Stomach (tissue), 9 donors: ENCODE data around the gene SPINK5. TPM values are rescaled to one million over a fixed set of nuclear protein-coding genes. Genes with fewer than 3 reads are reported as not detected.

ENCODE experiments used
- DNase-seq, 2 donors: peaks; one replicate each; pipeline versions ENCODE4 v3.0.0 to v3.0.0-alpha.2; 2013 to 2019
- H3K27ac ChIP-seq, 5 donors: fragments of 200-600 bp in 4 of 5; sonication (generic) in 4 of 5; one replicate each; pipeline ENCODE4 v1.5.1; 2013 to 2019; ENCODE audit warnings: mild to moderate bottlenecking in 1 of 5, moderate library complexity in 1 of 5
- H3K27me3 ChIP-seq, 3 donors: fragments of 200-600 bp; sonication (generic); one replicate each; pipeline ENCODE4 v1.5.1; 2017 to 2019; ENCODE audit warnings: mixed run types in 1 of 3
- H3K36me3 ChIP-seq, 4 donors: fragments of 200-600 bp; sonication (generic); 1 replicate in 3 of 4; 2 replicates in 1 of 4; pipeline ENCODE4 v1.5.1; 2016 to 2019
- H3K4me1 ChIP-seq, 4 donors: fragments of 200-600 bp; sonication (generic); one replicate each; pipeline ENCODE4 v1.5.1; 2016 to 2019
- H3K4me3 ChIP-seq, 4 donors: fragments of 200-600 bp; sonication (generic) in 3 of 4; one replicate each; pipeline ENCODE4 v1.5.1; 2016 to 2019; ENCODE audit warnings: mild to moderate bottlenecking in 1 of 4
- H3K9me3 ChIP-seq, 4 donors: fragments of 200-600 bp; sonication (generic); one replicate each; pipeline ENCODE4 v1.5.1; 2016 to 2019
- EP300 ChIP-seq: sonication (generic); formaldehyde crosslinking; IDR thresholded peaks from one replicate; pipeline ENCODE4 v1.6.1; 2017; ENCODE audit warnings: antibody characterized with exemption
- POLR2A ChIP-seq, 4 donors: fragments of 450-650 bp; IDR thresholded peaks; one replicate each; pipeline ENCODE4 v1.6.1; 2016; ENCODE audit warnings: antibody characterized with exemption in 4 of 4, control low read depth in 2 of 4, mild to moderate bottlenecking in 1 of 4, moderate library complexity in 1 of 4
- POLR2AphosphoS5 ChIP-seq, 3 donors: sonication (generic); formaldehyde crosslinking; IDR thresholded peaks; one replicate each; pipeline ENCODE4 v1.6.1; 2016; ENCODE audit warnings: antibody characterized with exemption in 3 of 3
- WGBS, 5 donors: extraction: QIAGEN DNeasy Blood & Tissue Kit in 3 of 5; methylation state at CpG; one replicate each; pipeline versions ENCODE4 v1.1.5 to v1.1.7; 2013 to 2018; 5-methylcytosine and 5-hydroxymethylcytosine counted together
- intact Hi-C: fragments of 100-400 bp; cut with DNase I; formaldehyde crosslinking; loops from one replicate; pipeline ENCODE4 v1.15.1; 2023; ENCODE audit warnings: low total_unique reads
- polyA plus RNA-seq, 3 donors: library from polyadenylated mRNA; stranded (reverse); fragments of 200-250 nt; gene quantifications; one replicate each; pipeline ENCODE4 v1.2.3, GENCODE V29; 2013
- total RNA-seq, 5 donors: library from RNA; depleted of rRNA; stranded (reverse); fragments of >200 nt; gene quantifications; one replicate each; pipeline versions ENCODE4 v1.1.0 to v1.2.3, GENCODE V29; 2014 to 2016
- TF ChIP-seq, protein P1 (sequence below), 7 experiments: fragments of 450-650 bp in 4 of 7; fragments of 200-600 bp in 3 of 7; sonication (generic) in 3 of 7; IDR thresholded peaks; one replicate each; pipeline ENCODE4 v1.5.1; 2016 to 2019; ENCODE audit warnings: antibody characterized with exemption in 7 of 7, control low read depth in 2 of 7, mild to moderate bottlenecking in 1 of 7
- donor health status: healthy with polysubstance abuse.
- donor health status: Bipolar disorder and iron deficiency.
- donor health status: healthy.

SPINK5 gene
- total and polyA plus RNA-seq, 8 donors, result 0.45 to 117 (median 2.3) TPM; not detected in 1

DNA sequence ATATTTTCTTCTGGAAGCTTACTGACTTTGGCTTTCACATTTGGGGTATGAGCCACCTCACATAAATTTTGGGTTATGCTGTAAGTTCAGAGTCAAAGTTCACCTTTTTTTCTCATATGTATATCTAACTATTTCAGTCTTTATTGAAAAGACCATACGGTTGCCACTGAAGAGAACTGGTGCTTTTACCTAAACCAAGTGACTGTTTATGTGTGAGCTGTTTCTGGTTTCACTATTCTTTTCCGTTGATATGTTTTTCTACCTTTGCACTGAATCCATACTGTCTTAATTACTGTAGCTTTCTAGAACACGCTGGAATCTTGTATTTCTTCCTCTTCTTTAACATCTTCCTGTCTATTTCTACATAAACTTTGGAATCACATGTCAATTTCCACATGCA, 36.3 kb upstream of the SPINK5 start:
- intact Hi-C loops, result no loop called here
- no peaks in the 10 kb centered on the region for H3K27me3 ChIP-seq
- DNase-seq, result no peak
- no peak for TF ChIP-seq EP300
- no peak for TF ChIP-seq POLR2A (IDR thresholded peaks at IDR 0.05)
- no peak for TF ChIP-seq POLR2AphosphoS5 (IDR thresholded peaks at IDR 0.05)
- TF ChIP-seq, protein P1, sequence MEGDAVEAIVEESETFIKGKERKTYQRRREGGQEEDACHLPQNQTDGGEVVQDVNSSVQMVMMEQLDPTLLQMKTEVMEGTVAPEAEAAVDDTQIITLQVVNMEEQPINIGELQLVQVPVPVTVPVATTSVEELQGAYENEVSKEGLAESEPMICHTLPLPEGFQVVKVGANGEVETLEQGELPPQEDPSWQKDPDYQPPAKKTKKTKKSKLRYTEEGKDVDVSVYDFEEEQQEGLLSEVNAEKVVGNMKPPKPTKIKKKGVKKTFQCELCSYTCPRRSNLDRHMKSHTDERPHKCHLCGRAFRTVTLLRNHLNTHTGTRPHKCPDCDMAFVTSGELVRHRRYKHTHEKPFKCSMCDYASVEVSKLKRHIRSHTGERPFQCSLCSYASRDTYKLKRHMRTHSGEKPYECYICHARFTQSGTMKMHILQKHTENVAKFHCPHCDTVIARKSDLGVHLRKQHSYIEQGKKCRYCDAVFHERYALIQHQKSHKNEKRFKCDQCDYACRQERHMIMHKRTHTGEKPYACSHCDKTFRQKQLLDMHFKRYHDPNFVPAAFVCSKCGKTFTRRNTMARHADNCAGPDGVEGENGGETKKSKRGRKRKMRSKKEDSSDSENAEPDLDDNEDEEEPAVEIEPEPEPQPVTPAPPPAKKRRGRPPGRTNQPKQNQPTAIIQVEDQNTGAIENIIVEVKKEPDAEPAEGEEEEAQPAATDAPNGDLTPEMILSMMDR (IDR thresholded peaks at IDR 0.05), result no peak
- H3K4me3 ChIP-seq, result no peak overlapping the region
- H3K9me3 ChIP-seq, result no peaks in the 10 kb centered on the region
- no peak overlapping the region for H3K27ac ChIP-seq
- 67 to 82% (median 79%) methylated on average over 3 of the region's 3 CpGs for WGBS, 5 donors
- no peaks in the 10 kb centered on the region for H3K4me1 ChIP-seq
- H3K36me3 ChIP-seq, result no peaks in the 10 kb centered on the region

DNA sequence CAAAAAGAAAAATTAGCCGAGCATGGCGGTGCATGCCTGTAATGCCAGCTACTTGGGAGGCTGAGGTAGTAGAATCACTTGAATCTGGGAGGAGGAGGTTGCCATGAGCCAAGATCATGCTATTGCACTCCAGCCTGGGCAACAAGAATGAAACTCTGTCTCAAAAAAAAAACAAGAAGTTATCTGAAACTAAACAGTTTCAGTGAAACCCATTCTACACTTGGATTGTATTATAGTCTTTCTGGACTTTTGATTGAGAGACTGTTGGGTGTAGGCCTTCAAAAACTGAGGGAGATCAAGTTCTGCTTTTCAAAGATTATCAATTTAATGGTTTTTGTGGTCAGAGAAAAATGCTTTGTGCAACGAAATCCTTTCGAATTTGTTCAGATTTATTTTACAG, 34.6 kb upstream of the SPINK5 start:
- H3K27ac ChIP-seq, result no peak overlapping the region
- 76 to 85% (median 81%) methylated on average over 4 of the region's 4 CpGs for WGBS, 5 donors
- intact Hi-C loops, result no loop called here
- H3K9me3 ChIP-seq, result no peaks in the 10 kb centered on the region
- H3K36me3 ChIP-seq, result no peaks in the 10 kb centered on the region
- TF ChIP-seq EP300 (no peak), POLR2AphosphoS5 (IDR thresholded peaks at IDR 0.05) (no peak), POLR2A (IDR thresholded peaks at IDR 0.05) (no peak)
- TF ChIP-seq, protein P1 (IDR thresholded peaks at IDR 0.05), result no peak
- H3K27me3 ChIP-seq, result no peaks in the 10 kb centered on the region
- DNase-seq, result no peak
- no peak overlapping the region for H3K4me3 ChIP-seq
- no peaks in the 10 kb centered on the region for H3K4me1 ChIP-seq

DNA sequence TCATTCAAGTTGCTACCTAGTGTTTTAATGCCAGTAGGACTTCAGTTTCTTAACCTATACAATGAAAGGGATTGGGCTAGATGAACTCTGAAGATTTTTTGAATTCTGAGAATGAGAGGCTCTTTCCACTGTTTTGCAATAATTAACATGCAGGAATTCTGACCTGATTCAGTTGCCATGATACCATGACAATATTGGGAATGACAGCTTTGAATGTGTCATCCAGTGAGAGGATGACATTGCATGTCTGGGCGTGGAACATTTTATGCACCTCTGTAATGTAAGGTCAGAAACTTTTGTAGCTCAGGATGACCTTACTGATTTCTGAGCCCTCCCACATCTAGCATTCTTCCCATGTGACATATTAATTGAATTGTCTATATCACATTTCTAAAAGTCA, 30.6 kb upstream of the SPINK5 start:
- Histone ChIP-seq H3K4me1 (no peaks in the 10 kb centered on the region), H3K4me3 (no peak overlapping the region), H3K27ac (no peak overlapping the region), H3K27me3 (no peaks in the 10 kb centered on the region), H3K36me3 (no peaks in the 10 kb centered on the region), H3K9me3 (no peaks in the 10 kb centered on the region)
- WGBS, 5 donors, result 68 to 97% (median 86%) methylated on average over 1 of the region's 1 CpG
- intact Hi-C loops, result no loop called here
- DNase-seq, result no peak
- TF ChIP-seq EP300 (no peak), POLR2AphosphoS5 (IDR thresholded peaks at IDR 0.05) (no peak), POLR2A (IDR thresholded peaks at IDR 0.05) (no peak)
- TF ChIP-seq, protein P1 (IDR thresholded peaks at IDR 0.05), result no peak

DNA sequence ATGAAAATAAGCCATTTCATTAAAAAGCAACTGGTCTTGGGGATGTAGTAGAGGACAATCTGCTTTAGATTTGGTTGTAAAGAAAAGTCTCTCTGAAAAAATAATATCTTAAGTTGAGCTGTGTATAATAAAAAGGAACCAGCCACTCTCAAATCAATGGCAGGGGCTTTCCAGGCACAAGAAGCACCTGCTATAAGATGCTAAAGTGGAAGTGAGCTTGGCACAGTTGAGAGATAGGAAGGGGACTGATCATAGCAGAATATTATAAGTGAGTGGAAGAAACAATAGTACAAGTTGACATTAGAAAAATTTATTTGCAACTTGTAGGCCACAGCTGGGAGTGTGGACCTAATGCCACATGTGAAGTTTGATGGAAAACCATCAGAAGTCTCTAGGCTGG, 28.1 kb upstream of the SPINK5 start:
- DNase-seq, result no peak
- Histone ChIP-seq H3K36me3 (no peaks in the 10 kb centered on the region), H3K4me3 (no peak overlapping the region), H3K27ac (no peak overlapping the region), H3K4me1 (no peaks in the 10 kb centered on the region), H3K9me3 (no peaks in the 10 kb centered on the region), H3K27me3 (no peaks in the 10 kb centered on the region)
- TF ChIP-seq, protein P1 (IDR thresholded peaks at IDR 0.05), result no peak
- no peak for TF ChIP-seq POLR2A (IDR thresholded peaks at IDR 0.05)
- no peak for TF ChIP-seq EP300
- no peak for TF ChIP-seq POLR2AphosphoS5 (IDR thresholded peaks at IDR 0.05)
- intact Hi-C loops, result no loop called here
